Spleen (tissue), 11 donors: ENCODE data around the gene ZNF777. TPM values are rescaled to one million over a fixed set of nuclear protein-coding genes. Genes with fewer than 3 reads are reported as not detected.

Source experiments
- DNase-seq: peaks from one replicate; pipeline ENCODE4 v3.0.0-alpha.2; 2020
- H3K27ac ChIP-seq, 8 donors: fragments of 200-600 bp; sonication (generic) in 7 of 8; 1 replicate in 4 of 8; 2 replicates in 4 of 8; pipeline versions ENCODE4 v1.5.0 to v1.8.0; 2016 to 2021; ENCODE audit warnings: inconsistent platforms in 4 of 8, mild to moderate bottlenecking in 4 of 8, moderate library complexity in 1 of 8
- H3K27me3 ChIP-seq, 7 donors: fragments of 200-600 bp; sonication (generic) in 6 of 7; replicated peaks in 1 of 7; 1 replicate in 4 of 7; 2 replicates in 3 of 7; pipeline versions ENCODE4 v1.5.0 to v1.8.0; 2016 to 2021; ENCODE audit warnings: inconsistent platforms in 3 of 7, mild to moderate bottlenecking in 1 of 7
- H3K36me3 ChIP-seq, 6 donors: fragments of 200-600 bp; sonication (generic) in 5 of 6; 1 replicate in 4 of 6; 2 replicates in 2 of 6; pipeline versions ENCODE4 v1.5.0 to v1.8.0; 2016 to 2021; ENCODE audit warnings: inconsistent platforms in 2 of 6
- H3K4me1 ChIP-seq, 6 donors: fragments of 200-600 bp; sonication (generic) in 5 of 6; 1 replicate in 3 of 6; 2 replicates in 3 of 6; pipeline versions ENCODE4 v1.5.0 to v1.8.0; 2016 to 2021; ENCODE audit warnings: inconsistent platforms in 3 of 6
- H3K4me3 ChIP-seq, 8 donors: fragments of 200-600 bp; sonication (generic) in 7 of 8; 1 replicate in 4 of 8; 2 replicates in 4 of 8; pipeline versions ENCODE4 v1.5.0 to v1.8.0; 2016 to 2021; ENCODE audit warnings: inconsistent platforms in 4 of 8, mild to moderate bottlenecking in 4 of 8, moderate library complexity in 2 of 8
- H3K9me3 ChIP-seq, 8 donors: fragments of 200-600 bp; sonication (generic) in 7 of 8; 1 replicate in 4 of 8; 2 replicates in 4 of 8; pipeline versions ENCODE4 v1.5.0 to v1.8.0; 2016 to 2021; ENCODE audit warnings: inconsistent platforms in 4 of 8
- CTCF ChIP-seq, 11 experiments: fragments of 200-600 bp in 7 of 11; fragments of 450-650 bp in 4 of 11; sonication (generic) in 4 of 11; IDR thresholded peaks in 8 of 11; conservative IDR thresholded peaks in 3 of 11; 1 replicate in 7 of 11; 2 replicates in 4 of 11; pipeline versions ENCODE4 v1.4.0 to v1.8.0; 2016 to 2021; ENCODE audit warnings: antibody characterized with exemption in 11 of 11, inconsistent platforms in 4 of 11, mild to moderate bottlenecking in 1 of 11
- POLR2A ChIP-seq, 3 donors: fragments of 450-650 bp; IDR thresholded peaks; one replicate each; pipeline ENCODE4 v1.5.1; 2017; ENCODE audit warnings: antibody characterized with exemption in 3 of 3, mild to moderate bottlenecking in 1 of 3
- POLR2AphosphoS5 ChIP-seq, 3 donors: sonication (generic); formaldehyde crosslinking; IDR thresholded peaks; one replicate each; pipeline ENCODE4 v1.5.1; 2017; ENCODE audit warnings: antibody characterized with exemption in 3 of 3
- WGBS, 5 donors: extraction: QIAGEN DNeasy Blood & Tissue Kit in 3 of 5; methylation state at CpG; one replicate each; pipeline versions ENCODE4 v1.1.5 to v1.1.7; 2013 to 2018; 5-methylcytosine and 5-hydroxymethylcytosine counted together
- intact Hi-C: fragments of 100-400 bp; cut with DNase I; formaldehyde crosslinking; loops from one replicate; pipeline ENCODE4 v1.15.0; 2023; ENCODE audit warnings: low total_unique reads
- polyA plus RNA-seq, 3 donors: library from polyadenylated mRNA; stranded (reverse); fragments of 200-250 nt; gene quantifications; one replicate each; pipeline ENCODE4 v1.2.1, GENCODE V29; 2013
- total RNA-seq, 7 donors: library from RNA; depleted of rRNA in 3 of 7; stranded (reverse); fragments of >200 nt in 3 of 7; fragmentation: NEBNext Ultra II Directional in 4 of 7; extraction: Animal tissue kit (Norgen Biotek cat#: 25700) in 4 of 7; gene quantifications; one replicate each; pipeline versions ENCODE4 v1.1.0 to v1.2.1, GENCODE V29; 2016 to 2021
- donor health status: healthy with polysubstance abuse.
- donor health status: DM: no; HTN: no; CAD: no; lungs with moderate emphysema.
- donor health status: DM: no; HTN: no; CAD: no.
- donor health status: Bipolar disorder and iron deficiency.
- donor health status: healthy.
- donor health status: DM: no; HTN: no; CAD: no.
- donor health status: DM: yes; HTN: yes; CAD: no.

The ZNF777 gene
- total and polyA plus RNA-seq, 10 donors: 3.4 to 12.6 (median 10.1) TPM

DNA sequence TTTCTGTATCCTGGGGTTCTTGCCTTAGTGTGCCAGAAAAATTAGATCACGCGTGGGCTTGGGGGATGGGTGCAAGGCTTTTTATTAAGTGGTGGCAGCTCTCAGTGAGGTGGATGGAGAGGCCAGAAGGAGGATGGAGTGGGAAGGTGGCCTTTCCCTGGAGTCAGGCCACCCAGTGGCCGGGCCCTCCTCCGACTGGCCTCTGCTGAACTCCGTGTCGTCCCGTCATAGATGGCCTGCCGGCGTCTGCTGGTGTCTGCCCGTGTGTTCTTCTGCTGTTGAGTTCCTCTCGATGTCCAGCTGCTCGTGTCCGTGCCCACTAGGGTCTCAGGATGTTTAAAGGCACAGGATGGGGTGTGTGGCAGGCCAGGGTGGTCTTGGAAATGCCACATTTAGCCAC is 40.8 kb upstream of the ZNF777 start:
- Histone ChIP-seq H3K27me3 (no peaks in the 10 kb centered on the region), H3K9me3 (peaks cover 0 to 18% (median 17%) of the 10 kb centered on the region in 8 donors), H3K36me3 (no peaks in the 10 kb centered on the region), H3K4me3 (no peak overlapping the region), H3K27ac (no peak overlapping the region), H3K4me1 (peaks cover 0 to 23% (median 8%) of the 10 kb centered on the region in 6 donors)
- DNase-seq: no peak
- intact Hi-C loops: loop anchor here (10.0 kb wide), 1 partner anchor 123 kb away; no protein-coding TSS in a partner anchor
- no peak for TF ChIP-seq POLR2AphosphoS5 (IDR thresholded peaks at IDR 0.05)
- TF ChIP-seq POLR2A (IDR thresholded peaks at IDR 0.05): no peak
- no peak for TF ChIP-seq CTCF (IDR thresholded peaks at IDR 0.05 in 8 of 11, conservative IDR thresholded peaks at IDR 0.05 in 3 of 11)
- WGBS, 5 donors: 78 to 89% (median 85%) methylated on average over 10 to 13 of the region's 13 CpGs

DNA sequence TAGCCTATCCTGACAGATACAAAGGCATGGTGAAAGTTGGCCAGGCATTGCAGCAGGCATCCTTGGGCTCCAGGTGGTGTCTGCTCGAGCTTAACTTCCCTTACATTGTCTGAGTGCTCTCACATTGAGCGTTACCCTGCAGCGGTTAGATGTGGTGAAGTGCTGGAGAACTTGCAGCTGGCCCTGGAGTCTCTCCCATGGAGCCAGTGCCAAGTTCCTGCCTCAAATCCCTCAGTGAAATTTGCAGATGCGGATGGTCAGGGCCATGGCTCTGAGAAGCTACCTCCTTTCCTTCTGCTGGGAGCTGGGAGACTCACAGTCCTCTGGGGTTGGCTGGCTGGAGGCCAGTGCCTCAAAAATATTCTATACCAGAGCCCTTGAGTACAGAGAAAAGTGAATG is 40.0 kb upstream of the ZNF777 start:
- Histone ChIP-seq H3K4me1 (peaks cover 3 to 31% (median 16%) of the 10 kb centered on the region in 6 donors), H3K9me3 (peaks cover 0 to 12% (median 11%) of the 10 kb centered on the region in 8 donors), H3K4me3 (no peak overlapping the region), H3K27ac (no peak overlapping the region), H3K36me3 (no peaks in the 10 kb centered on the region), H3K27me3 (no peaks in the 10 kb centered on the region)
- WGBS, 5 donors: 64 to 83% (median 73%) methylated on average over 4 of the region's 4 CpGs
- intact Hi-C loops: loop anchor here (10.0 kb wide), 1 partner anchor 124 kb away; no protein-coding TSS in a partner anchor
- no peak for DNase-seq
- TF ChIP-seq POLR2AphosphoS5 (IDR thresholded peaks at IDR 0.05) (no peak), CTCF (IDR thresholded peaks at IDR 0.05 in 8 of 11, conservative IDR thresholded peaks at IDR 0.05 in 3 of 11) (no peak)

DNA sequence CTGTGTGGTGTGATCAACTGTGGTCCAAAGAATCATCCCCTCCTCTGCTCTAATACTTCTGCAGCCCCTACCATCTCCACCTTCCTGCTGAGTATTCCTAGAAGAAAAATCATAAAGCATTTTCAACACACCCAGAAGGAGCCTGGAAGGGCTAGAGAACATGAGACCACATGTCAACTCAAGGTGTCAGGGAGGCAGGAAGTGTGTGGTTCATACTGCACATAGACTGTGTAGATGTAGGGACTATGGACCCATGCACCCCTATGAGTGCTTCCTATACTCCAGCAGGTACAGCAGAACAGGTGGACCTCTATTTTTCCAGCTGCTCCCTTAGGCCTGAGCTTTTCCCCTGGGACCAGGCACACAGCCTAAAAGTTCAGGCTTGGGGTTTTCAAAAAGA is 39.3 kb upstream of the ZNF777 start:
- DNase-seq: no peak
- intact Hi-C loops: loop anchor here (10.0 kb wide), 1 partner anchor 125 kb away; no protein-coding TSS in a partner anchor
- H3K4me3 ChIP-seq: no peak overlapping the region
- no peaks in the 10 kb centered on the region for H3K36me3 ChIP-seq
- H3K27me3 ChIP-seq: no peaks in the 10 kb centered on the region
- H3K4me1 ChIP-seq: peaks cover 6 to 38% (median 23%) of the 10 kb centered on the region in 6 donors
- H3K27ac ChIP-seq: no peak overlapping the region
- no peak for TF ChIP-seq POLR2A (IDR thresholded peaks at IDR 0.05)
- TF ChIP-seq POLR2AphosphoS5 (IDR thresholded peaks at IDR 0.05): no peak
- TF ChIP-seq CTCF (IDR thresholded peaks at IDR 0.05 in 8 of 11, conservative IDR thresholded peaks at IDR 0.05 in 3 of 11): no peak
- H3K9me3 ChIP-seq: peaks cover 0 to 5% (median 4%) of the 10 kb centered on the region in 8 donors

GRCh38 chr7:149498811-149499210 is 37.9 kb upstream of the ZNF777 start:
- Histone ChIP-seq H3K36me3 (peaks cover 0 to 8% (median 4%) of the 10 kb centered on the region in 6 donors), H3K9me3 (no peaks in the 10 kb centered on the region), H3K4me1 (peaks cover 8 to 52% (median 32%) of the 10 kb centered on the region in 6 donors), H3K27me3 (no peaks in the 10 kb centered on the region), H3K27ac (no peak overlapping the region), H3K4me3 (no peak overlapping the region)
- TF ChIP-seq CTCF (IDR thresholded peaks at IDR 0.05 in 8 of 11, conservative IDR thresholded peaks at IDR 0.05 in 3 of 11): no peak
- no peak for TF ChIP-seq POLR2AphosphoS5 (IDR thresholded peaks at IDR 0.05)
- TF ChIP-seq POLR2A (IDR thresholded peaks at IDR 0.05): no peak
- intact Hi-C loops: no loop called here
- DNase-seq: no peak
- WGBS, 5 donors: 86 to 93% (median 91%) methylated on average over 6 of the region's 6 CpGs
